HG03060 (cell line): ENCODE data around the gene ZNF74.
"Not testable (repeated sequence)": the region's sequence is repeated elsewhere in the genome, so short reads cannot be mapped to it uniquely, and the experiment has no call there.

Experiments
- ATAC-seq: cut with Tn5 transposase; IDR thresholded peaks from one replicate; pipeline ENCODE4 v1.9.1; 2021; ENCODE audit warnings: low read depth, moderate number of reproducible peaks; ENCODE audit not compliant: unreplicated experiment

Gene ZNF74

DNA sequence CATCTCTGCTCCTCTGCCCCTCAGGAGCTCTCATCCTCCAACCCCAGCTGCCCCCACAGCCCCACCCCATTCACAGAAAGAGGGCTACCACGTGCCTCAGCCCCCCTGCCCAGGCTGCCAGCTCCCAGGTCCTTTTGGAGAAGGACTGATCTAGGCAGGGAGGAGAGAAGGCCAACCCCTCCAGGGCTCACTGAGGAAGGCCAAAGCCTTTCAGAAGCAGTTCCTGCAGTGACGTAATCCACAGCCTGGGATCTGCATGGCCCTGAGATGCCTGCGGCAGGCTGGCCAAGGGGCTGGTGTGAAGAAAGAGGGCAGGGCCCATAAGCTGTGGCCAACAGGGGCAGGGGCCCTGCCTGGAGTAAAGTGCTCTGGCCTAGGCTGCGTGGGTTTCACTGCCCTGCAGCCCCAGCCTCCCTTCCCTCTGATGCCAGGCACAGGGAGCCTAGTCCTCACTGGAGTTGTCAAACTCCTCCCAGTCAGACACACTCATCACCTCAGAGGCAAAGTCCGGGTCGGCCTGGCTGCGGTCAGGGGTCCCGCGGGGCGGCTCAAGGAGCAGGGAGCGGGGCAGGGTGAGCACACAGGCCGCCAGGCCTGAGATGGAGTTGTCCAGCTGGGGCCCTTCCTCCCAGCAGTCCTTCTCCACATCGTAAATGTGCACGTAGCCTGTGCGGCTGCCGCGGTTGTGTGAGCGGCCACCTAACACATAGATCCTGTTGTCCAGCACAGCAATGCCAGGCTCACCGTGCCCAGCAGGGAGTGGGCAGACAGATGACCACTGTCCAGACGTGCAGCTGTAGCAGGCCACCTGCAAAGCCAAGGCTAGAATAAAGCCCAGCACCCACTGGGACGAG, 47.9 kb downstream of the ZNF74 start:
- ATAC-seq = no peak

- no peak for ATAC-seq
Measured at GRCh38 chr22:20442485-20443284, 48.7 kb downstream of the ZNF74 start.

- no peak for ATAC-seq
Measured at GRCh38 chr22:20444325-20444724, 50.4 kb downstream of the ZNF74 start.

DNA sequence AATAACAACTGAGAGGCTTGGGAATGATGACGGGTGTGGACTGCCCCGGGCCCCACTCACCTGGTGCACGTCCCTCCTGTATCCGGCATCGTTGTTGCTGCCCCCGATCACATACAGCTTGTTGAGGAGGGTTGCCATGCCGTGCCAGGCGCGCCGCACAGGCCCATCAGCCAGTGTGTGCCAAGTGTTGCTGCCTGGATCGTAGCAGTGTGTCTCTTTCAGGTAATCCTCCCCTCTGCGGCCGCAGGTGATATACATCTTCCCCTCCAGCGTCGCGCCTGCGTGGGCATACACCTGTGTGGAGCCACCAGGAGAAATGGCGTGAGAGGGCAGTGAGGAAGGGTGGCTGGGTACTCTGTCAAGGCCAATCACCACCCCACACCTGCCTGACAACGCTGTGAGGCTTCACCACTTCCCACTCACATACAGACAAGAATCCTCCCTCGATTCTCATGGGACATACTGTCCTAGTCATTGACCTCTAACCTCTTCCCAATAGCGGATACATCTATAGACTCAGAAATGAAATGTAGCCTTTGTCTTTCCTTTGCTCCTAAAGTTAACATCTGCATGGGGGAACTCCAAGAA, 52.5 kb downstream of the ZNF74 start:
- no peak for ATAC-seq

DNA sequence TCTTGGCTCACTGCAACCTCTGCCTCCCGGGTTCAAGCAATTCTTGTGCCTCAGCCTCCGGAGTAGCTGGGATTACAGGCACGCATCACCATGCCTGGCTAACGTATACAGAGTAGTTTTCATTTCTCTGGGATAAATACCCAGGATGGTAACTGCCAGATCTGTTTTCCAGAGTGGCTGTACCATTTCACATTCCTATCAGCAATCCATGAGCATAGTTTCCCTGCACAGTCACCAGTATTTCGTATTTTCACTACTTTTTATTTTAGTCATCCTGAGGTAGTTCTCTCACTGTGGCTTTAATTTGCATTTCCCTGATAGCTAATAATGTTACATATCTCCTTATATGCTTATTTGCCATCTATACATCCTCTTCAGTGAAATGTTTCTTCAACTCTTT, 54.7 kb downstream of the ZNF74 start:
- ATAC-seq = no peak

DNA sequence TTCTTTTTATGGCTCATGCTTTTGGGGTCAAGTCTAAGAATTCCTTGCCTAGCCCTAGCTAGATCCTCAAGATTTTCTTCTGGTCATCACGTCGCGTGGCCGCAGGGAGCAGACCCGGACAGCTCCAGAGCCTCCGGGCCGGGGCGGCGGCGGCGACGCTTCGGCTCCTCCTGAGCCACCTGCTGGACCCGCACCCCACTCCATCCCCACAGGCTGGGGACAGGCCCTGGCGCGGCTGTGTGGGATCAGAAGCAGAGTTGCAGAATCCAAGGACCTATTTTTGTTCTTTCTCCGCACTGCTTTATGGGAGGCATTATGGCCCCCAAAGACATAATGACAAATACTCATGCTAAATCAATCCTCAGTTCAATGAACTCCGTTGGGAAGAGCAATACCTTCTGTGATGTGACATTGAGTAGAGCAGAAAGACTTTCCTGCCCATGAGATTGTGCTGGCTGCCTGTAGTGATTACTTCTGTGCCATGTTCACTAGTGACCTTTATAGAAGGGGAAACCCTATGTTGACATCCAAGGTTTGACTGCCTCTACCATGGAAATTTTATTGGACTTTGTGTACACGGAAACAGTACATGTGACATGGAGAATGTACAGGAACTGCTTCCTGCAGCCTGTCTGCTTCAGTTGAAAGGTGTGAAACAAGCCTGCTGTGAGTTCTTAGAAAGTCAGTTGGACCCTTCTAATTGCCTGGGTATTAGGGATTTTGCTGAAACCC, 56.0 kb downstream of the ZNF74 start:
- no peak for ATAC-seq

- no peak for ATAC-seq
Measured at GRCh38 chr22:20450551-20450906, 56.6 kb downstream of the ZNF74 start.

DNA sequence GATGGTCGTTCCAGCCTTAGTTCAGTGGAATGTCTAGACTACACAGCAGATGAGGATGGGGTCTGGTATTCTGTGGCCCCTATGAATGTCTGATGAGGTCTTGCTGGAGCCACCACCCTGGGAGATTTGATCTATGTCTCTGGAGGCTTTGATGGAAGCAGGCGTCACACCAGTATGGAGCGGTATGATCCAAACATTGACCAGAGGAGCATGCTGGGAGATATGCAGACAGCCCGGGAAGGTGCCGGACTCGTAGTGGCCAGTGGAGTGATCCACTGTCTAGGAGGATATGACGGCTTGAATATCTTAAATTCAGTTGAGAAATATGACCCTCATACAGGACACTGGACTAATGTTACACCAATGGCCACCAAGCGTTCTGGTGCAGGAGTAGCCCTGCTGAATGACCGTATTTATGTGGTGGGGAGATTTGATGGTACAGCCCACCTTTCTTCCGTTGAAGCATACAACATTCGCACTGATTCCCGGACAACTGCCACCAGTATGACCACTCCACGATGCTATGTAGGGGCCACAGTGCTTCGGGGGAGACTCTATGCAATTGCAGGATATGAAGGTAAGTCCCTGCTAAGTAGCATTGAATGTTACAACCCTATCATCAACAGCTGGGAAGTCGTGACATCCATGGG, 57.3 kb downstream of the ZNF74 start:
- not testable (repeated sequence) for ATAC-seq

DNA sequence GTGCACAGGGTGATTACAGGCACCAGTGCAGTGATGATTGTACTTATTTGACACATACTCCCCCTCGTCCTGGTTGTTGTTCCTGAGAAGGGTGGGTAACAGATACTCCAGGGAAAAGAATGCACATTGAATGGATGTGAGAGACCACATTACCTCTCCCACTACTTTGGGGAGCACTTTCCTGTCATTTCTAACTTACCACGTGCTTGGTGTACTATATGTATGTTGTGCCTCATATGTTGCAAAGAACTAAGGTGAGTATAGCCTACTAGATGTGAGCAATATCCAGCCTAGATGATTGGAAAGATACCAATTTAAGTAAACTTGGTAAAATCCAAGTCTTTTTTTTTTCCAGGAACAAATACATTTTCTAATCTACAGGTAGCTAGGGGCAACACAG, 58.0 kb downstream of the ZNF74 start:
- no peak for ATAC-seq

DNA sequence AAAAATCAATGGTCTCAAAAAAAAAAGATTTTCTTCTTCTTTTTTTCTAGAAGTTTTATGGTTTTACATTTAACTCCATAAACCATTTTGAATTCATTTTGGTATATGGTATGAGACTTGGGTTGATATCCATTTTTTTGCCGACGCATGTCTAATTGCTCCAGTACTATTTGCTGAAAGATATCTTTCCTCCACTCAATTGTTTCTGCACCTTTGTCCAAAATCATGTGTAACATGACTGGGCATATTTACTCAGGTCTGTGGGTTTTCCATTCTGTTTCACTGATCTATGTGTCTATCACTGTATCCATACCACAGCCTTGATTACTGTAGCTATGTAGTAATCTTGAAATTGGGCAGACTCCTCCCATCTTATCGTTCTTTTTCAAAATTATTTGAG, 59.3 kb downstream of the ZNF74 start:
- no peak for ATAC-seq

- no peak for ATAC-seq
Measured at GRCh38 chr22:20455709-20456063, 61.7 kb downstream of the ZNF74 start.

GRCh38 chr22:20456064-20456721, 62.2 kb downstream of the ZNF74 start:
- ATAC-seq = no peak

DNA sequence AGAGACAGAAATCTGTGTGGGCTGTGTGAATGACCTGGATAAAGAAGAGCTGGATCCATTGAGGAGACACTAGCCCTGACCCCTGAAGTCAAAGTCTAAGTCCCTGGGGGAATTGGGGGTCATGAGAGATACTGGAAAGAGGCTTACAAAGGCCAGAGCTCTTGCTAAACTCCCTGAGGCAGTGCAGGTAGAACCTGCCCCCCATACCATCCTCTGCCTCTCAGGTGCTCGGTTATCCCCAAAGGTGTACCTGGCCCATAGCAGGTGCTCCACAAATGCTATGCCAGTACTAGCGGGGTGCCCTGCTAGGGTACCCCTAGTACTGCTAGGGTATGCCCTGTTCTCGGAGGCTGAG, 62.7 kb downstream of the ZNF74 start:
- no peak for ATAC-seq

DNA sequence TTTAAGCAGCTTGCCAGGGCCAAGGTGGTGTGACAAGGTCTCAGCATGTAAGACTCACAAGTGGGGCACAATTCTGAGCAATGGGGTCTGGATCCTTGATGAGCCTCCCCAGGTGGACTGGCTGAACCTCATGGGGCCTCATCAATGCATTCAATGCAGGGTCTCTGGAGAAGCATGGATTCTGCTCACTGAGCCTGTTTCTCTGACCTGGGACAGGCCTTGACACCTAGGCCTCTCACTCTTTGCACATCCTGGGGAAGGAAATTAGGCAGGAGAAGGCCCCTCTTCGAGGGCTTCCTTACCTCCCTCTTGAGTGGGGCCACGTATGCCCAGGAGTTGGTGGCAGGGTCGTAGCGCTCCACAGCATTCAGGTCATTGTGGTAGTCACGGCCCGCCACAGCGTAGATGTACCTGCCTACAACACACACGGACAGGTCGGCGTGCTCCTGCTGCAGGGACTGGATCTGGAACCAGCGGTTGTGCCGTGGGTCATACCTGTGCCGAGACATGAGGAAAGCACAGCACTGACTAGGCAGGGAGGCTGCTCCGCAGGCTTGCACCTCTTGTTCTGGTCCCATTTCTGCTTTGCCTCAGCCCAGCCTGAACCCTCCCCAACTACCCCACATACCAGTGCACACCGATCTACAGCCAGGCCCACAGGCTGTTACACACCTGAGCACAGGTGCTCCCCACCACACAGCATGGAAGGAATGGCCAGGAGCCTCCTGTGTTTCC, 63.7 kb downstream of the ZNF74 start:
- ATAC-seq = no peak
